22Rv1 (cell line): ENCODE data around the gene SLC8A3.

Experiments used
- ZFX ChIP-seq: fragments of 450-650 bp; IDR thresholded peaks from 2 replicates; pipeline ENCODE4 v1.6.1; 2017; ENCODE audit warnings: antibody characterized with exemption, borderline replicate concordance
- TF ChIP-seq, protein P1 (sequence below): fragments of 450-650 bp; IDR thresholded peaks from 2 replicates; pipeline ENCODE4 v1.5.1; 2017; ENCODE audit warnings: mild to moderate bottlenecking

DNA sequence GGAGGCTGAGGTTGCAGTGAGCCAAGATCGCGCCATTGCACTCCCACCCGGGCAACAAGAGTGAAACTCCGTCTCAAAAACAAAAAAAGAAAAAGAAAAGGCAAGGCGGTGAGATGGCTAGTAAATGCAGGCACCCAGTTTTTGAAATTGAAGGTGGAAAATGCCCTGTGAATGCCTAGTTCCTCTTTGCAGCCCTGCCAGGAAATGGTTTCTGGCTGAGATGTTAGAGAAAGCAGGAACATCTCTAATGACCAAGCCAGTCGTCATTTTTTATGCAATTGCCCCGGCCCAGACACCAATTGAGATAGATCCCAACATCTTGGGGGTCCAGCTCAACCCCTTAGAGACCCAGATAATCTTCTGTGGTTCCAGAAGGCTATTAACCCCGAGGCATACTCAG is 17.0 kb downstream of the SLC8A3 start:
- TF ChIP-seq, protein P1, sequence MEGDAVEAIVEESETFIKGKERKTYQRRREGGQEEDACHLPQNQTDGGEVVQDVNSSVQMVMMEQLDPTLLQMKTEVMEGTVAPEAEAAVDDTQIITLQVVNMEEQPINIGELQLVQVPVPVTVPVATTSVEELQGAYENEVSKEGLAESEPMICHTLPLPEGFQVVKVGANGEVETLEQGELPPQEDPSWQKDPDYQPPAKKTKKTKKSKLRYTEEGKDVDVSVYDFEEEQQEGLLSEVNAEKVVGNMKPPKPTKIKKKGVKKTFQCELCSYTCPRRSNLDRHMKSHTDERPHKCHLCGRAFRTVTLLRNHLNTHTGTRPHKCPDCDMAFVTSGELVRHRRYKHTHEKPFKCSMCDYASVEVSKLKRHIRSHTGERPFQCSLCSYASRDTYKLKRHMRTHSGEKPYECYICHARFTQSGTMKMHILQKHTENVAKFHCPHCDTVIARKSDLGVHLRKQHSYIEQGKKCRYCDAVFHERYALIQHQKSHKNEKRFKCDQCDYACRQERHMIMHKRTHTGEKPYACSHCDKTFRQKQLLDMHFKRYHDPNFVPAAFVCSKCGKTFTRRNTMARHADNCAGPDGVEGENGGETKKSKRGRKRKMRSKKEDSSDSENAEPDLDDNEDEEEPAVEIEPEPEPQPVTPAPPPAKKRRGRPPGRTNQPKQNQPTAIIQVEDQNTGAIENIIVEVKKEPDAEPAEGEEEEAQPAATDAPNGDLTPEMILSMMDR = no peak
- no peak for TF ChIP-seq ZFX
